Activated T-cell treated with anti-CD3 and anti-CD28 coated beads for 4 hours (primary cell): Measurements from ENCODE around the gene ALDH1A3.
A peak's percentile ranks its signal among the peaks of the same experiment; 100 is the strongest.

ENCODE experiments used
- DNase-seq: peaks from one replicate; pipeline ENCODE4 v3.0.0-alpha.2; 2020

The ALDH1A3 gene

DNA sequence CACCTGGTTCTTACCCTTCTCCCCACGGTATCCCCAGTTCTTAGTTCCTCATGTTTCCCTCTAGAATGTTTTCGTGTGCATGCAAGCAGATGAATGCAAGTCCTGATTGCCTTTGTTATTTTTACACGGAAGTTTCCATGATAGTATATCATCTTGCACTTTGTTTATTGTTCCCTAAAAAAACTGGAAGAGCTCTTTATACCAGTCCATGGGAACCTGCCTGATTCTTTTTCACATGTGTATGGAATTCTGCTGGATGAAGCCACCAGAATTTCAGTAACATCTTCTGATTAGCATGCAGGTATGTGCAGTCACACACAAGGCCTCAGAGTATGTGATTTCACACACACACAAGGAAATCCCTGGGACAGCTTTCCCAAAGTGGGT lies 23.5 kb downstream of the ALDH1A3 start:
- no peak for DNase-seq

DNA sequence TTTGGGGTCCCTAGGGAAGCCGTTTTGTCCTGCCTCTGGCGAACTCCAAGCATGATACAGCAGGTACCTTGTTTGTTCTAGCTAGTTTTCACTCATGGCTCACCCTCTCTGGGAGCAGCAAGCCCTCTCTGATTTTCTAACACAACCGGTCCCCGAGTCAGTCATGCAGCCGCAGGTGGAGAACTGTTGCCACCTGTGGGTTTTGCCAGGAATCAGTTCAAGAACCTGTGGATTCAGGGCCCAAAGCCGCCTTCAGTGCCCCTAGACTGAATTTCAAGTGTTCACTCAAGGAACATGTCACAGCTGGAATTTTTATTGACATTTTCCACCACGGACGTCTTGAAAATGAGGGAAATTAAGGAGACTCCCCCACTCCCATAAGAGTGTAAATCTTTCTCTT lies 26.2 kb downstream of the ALDH1A3 start:
- no peak for DNase-seq

DNA sequence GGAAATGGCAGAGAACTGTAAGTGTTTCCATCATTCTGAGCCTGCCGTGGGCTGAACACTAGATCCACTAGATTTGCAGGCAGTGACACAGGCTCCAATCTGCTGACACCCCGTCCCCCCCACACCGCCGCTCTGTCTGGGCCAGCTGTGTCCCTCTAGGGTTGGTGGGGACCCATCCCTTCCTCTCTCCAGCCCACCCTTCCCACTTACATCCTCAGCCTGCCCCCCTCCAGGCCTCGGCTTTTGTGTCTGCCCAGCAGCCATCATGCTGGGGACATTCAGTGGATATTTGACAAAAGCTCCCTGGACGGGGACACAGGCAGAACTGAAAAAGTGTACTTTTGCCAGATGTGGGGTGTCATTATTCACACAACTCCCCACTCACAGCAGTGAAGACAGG lies 28.8 kb downstream of the ALDH1A3 start:
- DNase-seq = no peak

DNA sequence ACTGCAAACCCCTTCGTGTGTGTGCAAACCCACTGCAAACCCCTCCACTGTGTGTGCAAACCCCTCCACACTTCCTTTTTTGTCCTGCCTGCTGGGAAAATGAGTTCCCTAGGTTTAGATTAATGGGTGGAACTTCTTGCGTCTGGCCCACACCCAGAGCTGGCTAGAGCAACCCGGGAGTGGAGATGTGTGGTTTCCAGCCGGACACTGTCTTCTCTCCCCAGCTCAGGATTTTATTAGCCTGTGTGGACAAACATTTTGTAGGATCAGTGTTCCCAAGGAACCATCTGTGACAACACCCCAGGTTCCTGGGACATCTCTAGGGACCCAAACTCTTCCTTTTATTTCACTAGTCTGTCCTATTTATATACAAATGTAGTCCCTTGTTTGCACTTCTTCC lies 29.9 kb downstream of the ALDH1A3 start:
- no peak for DNase-seq

DNA sequence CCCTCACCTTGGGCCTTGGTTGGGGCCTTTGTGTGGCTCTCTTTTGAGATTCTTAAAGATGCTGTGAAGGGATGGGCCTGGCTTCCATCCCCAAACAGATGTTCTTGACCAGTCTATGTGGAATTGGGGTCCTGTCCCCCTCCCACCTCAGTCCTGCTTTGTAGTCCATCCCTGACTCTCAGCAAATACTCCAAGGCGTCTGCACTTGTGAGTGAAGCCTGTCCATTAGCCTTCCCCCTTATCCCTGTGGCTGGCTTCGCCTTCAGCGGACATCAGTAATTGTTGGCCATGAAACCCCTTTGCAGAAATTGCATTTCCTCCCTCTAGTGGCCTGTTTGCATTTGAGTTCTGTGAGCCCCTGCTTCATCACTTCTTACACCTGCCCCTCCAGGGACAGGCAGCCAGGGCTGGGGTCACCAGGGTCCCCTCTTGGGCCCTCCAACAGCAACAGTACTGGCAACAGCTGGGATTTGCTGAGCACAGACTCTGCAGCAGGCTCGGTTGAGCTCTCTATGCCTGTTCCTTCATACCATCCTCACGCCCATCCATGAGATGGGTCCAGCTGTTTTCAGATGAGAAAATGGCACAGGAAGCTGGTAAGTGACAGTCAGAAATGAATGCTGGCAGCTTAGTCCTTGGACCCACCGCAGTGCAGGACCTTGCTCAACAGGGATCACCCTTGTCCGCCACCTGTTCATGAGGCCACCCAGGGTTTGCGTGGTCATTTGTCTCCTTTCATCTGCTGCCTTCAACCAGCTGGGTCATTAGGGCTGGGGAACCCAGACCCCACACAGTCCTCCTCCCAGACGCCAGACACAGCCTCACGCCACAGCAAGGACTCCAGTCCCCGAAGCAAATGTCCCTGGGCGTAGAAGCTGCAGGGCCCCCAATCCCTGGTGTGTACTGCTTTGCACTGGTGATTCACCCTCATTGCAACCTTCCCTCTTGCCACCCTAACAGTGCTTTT lies 30.6 kb downstream of the ALDH1A3 start:
- DNase-seq = no peak

DNA sequence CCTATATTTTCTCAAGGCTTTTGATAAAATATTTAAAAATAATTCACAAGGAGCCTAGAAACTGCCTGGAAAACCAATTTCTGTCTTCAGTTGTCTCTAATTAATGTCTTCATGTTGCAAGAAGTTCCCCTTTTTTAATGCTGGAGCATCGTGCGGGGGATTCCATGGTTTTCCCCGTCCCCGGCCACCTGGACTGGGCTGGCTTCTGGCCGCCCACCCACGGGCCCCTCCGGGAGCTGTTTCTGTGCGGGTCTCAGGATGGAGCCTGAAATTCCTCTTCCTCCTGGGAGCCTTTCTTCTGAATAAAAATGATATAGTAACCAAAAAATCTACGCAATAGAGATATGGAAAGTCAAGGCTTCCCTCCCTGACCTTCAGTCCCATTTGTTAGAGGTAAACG lies 31.5 kb downstream of the ALDH1A3 start:
- DNase-seq = no peak

DNA sequence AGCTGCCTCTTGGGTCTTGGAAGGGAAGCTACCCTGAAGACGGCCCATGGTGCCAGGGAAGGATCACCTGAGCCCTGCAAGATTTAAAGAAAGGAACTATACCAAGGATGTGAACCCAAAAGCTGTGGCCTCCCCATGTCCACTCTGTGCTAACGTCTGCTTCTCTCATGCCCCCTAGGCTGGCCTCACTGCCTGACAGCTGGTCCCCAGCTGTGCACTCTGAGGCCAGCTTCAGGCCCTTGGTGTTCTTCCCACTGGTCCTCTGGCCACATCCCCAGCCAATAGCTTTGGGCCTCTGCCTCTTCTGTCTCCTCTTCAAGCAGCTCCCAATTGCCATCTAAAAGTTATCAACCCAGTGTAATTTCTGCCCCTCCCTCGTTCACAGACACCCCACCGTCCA lies 34.3 kb downstream of the ALDH1A3 start:
- DNase-seq = no peak

DNA sequence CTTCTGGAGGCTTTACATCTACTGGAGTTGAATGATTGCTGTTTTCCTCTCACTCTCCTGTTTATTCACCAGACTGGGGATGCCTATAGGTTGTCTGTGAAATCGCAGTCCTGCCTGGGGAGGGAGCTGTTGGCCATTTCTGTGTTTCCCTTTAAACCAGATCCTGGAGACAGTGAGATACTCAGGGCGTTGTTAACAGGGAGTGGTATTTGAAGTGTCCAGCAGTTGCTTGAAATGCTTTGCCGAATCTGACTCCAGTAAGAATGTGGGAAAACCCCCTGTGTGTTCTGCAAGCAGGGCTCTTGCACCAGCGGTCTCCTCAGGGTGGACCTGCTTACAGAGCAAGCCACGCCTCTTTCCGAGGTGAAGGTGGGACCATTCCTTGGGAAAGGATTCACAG lies 35.2 kb downstream of the ALDH1A3 start:
- no peak for DNase-seq

DNA sequence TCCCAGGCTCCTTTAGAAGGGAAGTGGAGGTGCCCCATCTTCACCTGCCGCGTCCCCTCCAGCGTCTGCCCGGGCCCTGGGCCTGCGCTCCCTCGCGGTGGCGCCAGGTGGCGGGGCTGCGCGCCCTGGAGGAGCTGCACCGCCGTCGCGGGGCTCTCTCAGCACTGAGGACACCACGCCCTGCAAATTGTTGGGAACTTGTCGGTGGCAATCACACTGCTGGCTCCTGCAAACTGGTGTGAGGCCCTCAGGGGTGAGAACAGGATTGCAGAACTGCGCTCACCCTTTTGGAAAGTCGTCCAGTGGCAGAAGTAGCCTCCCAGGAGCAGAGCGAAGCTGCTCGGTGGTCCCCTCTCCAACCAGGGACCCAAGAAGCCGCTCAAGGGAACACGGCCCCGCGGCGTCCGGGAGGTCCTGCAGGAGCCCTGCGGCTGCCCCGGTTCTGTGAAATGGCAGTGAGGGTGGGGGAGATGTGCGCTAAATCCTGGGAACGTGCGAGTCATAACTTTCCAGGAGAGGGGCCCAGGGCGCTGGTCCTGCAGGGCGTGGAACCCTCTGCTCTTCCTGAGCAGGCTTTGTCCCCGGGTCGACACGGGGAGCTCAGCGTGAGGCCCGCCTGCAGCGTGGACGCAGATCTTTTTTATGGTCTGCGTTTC lies 38.5 kb downstream of the ALDH1A3 start:
- DNase-seq = peak; percentile 65

DNA sequence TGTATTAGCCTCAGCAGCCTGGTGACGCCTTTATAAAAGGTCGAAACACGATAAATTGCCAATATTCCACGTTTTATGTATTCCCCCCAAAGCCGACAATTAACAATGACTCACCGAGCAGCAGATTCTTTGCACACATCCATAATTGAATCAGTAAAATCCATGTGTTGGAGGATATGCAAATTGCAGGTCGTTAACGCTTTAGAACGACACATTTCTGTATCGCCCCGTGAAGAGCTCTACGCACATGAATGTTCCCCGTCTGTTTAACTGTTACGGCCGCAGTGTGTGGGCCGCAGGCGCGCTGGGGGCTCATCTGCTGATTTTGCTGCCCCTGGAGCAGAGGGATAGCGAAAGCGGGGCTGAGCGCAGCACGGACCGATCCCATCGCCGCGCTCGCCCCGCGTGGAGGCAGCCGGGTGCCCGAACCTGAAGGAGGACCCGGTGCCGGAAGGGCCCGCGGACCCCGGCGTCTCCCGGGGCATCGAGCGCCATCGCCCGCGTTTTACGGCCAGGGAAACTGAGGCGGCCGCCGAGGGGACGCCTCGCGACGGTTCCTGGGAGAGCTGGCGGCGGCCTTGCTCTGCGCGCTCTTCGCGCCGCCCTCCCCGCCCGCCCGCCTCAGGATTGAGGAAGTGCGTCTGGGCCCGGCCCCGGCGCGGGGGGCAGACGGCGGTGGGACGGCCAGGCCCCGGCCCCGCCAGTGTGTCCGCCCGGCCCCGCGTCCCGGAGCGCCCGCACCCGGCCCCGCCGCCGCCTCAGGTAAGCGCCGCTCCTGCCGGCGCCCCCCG lies 39.3 kb downstream of the ALDH1A3 start, which contains the start of gene LRRK1:
LRRK1 (plus strand) TSS at position 668 of the 791 bp plus-strand sequence. CDS start 5,276 bp downstream, outside the sequence.
- no peak for DNase-seq

DNA sequence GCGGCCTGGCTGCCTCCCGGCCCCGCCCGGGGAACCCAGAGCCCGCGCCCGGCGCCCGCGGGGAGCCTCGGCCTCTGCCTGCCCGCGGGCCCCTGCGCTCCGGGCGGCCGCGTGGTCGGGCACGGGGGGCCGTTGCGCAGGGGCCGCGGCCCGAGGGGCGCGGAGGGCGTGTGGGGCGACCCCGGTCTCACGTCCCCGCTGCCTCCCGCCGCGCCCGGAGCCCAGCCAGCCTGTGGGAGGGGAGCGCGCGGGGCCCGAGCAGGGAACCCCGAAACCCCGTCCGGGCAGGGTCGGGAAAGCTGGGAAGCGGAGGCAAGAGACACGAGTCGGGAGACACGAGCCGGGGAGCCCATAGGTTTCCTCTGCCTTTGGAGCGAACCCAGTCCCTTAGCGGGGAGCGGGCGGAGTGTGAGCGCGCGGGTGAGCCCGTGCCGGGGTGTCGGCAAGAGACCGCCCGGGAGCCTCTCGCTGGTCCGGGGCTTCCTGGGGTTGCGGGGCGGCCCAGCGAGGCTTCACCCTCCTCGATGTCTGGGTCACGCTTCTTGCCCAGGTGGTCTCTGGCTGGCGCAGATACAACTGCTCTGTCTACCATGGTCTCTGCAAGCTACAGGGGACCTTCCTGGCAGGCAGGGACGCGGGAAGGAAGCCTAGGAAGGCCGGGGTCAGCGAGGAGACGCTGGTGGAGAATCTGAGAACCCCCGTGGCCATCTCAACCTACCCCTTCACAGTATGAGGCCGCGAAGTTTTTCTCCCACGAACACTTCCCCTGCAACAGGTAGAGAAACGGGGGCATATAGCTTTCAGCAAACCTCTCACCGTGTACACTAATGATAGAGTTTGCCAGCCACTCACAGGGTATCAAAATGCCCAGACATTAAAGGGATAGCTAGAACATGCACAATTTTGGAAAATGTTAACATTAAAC lies 40.1 kb downstream of the ALDH1A3 start:
- no peak for DNase-seq

DNA sequence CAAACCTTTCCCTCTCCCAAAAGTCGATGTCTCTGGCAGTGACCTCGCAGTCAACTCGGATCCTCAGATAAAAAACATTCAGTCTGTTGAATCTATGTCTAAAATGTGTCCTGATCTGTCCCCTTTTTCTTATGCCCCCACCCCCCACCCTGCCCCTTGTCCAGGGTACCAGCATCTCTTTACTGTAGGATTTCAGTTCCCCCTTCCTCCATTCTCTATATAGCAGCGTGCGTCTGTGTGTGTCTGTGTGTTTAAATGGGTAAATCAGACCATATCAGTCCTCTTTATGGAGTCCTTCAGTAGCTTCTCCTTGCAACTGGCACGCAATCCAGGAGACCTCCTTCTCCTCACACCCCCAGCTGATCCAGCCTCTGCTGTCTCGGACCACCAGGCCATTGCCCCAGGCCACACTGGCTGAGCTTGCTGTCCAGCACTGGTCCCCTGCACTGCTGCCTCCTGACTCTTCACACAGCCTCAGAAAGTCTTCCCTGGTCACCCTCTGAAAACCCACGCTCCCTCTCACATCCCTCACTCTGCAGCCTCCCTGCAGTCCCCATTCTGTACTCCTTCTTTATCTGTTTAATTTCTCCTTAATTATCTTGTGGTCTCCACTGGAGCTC lies 41.0 kb downstream of the ALDH1A3 start:
- no peak for DNase-seq

DNA sequence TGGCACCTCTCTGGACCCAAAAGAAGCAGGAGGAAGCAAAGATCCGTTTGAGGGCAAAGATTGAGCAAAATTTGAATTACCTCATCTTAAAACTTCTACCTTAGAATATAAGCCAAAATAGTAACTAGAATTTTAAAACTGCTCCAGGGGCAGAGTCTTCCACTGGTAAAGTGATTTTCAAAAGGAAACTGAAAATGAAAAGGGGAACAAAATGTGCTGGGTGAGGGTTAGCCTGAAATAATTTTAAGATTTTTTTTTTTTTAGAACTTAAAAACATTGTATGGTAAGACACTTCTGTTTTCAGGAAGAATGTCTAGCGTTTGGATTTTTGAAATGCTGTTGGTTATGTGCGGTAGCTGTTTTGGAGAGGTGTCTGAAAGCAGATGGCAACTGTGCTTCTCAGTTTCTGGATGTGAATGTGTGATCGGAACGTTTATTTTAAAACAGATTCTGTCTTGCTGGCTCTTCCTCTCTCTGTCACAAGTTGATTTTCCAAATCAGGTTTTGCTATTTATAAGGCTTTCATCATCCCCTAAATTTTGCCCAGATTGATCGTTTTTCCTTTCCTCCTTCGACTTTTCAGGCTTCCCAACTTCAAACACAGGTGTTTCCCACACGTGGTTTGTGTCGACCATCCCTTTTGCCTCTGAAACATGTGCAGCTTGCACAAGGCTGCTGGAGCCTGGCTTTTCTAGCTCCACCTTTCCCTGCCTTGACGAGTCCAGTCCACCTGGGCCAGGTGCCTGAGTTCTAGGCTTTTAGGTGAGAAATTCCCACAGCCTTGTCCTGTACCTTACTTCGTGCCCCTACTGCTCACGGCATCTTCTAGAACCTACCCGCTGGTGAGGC lies 42.8 kb downstream of the ALDH1A3 start:
- DNase-seq = no peak

DNA sequence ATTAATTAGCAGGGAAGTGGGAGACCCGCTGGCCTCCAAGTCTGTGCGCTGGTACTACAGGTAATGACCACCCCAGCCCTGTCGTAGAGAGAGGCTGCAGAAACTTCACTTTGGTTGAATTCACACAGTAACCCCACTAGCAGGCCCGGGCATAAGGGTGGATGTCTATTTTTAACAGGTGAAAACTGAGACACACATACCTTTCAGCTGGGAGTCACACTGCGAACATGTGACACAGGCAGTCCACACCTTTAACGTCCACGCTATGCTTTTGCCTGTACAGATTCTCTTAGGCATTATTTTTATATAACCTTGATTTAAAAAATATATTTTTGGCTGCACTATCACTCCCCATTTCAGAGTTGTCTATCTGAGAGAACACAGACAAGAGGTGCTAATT lies 43.4 kb downstream of the ALDH1A3 start:
- DNase-seq = no peak

DNA sequence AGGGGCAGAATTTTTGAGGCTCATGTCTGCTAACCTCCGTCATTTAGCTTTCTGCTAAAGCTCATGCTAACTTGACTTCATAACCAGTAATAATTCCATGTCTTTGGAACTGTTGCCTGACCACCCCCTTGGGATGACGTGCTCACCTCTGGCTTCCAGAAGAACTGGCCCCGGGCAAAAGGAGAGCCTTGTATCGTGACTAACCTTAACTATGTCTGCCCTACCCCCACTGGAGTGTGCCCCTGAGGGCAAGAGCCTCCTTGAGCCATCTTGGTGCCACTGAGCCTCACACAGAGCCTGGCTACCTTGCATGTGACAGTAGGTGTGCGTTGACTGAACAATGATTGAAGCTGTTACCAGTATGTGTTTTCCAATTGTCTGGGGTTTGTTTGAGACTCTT lies 44.3 kb downstream of the ALDH1A3 start:
- no peak for DNase-seq

DNA sequence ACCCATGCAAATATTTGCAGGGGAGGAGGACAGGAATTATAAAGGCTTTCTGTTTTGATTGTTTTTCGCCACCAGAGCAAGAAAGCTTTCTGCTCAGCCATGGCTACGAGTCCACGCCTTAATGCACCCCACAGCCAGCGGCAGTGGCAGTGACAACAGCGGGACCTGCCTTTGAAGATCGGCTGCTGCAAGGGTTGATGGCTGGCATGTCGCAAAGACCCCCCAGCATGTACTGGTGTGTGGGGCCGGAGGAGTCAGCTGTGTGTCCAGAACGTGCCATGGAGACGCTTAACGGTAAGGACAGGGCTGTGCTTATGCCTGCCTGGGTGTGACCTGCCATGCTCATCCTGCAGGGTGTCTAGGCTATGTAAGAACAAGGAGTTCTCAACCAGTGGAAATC lies 44.8 kb downstream of the ALDH1A3 start:
- no peak for DNase-seq

DNA sequence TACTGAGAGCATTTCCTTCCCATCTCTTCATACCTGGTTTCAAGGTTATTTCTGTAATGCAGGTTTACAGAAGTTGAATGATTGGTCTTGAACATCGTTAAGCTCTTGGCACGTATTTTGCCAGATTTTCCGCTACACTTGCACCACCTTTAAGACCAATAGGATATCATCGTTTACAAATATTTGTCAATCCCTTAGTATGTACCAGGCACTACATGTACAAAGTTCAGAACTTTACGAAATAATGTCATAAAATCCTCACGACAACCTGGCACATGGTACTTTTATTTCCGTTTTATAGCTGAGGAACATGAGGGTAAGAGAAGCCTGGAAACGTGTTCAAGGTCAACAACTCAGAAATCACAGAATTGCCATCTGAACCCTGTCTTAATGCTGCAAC lies 45.8 kb downstream of the ALDH1A3 start:
- no peak for DNase-seq

DNA sequence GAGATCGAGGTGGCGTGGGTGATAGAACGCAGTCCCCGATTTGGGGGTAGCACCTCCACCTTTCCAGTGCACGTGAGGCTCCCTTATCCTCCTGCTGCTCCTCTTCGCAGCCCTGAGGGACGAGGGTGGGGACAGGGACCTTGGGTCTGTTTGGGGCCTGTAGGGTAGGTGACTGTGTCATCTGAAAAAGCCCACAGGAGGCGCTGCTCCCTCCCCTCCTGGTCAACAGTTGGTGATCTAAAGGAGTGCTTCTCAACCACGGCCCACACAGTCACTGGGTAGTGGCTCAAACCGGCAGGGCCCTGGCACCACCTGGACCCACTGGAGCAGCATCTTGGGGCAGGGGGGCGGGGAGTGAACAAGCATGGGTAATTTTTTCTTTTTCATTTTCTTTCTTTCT lies 46.6 kb downstream of the ALDH1A3 start:
- DNase-seq = no peak

DNA sequence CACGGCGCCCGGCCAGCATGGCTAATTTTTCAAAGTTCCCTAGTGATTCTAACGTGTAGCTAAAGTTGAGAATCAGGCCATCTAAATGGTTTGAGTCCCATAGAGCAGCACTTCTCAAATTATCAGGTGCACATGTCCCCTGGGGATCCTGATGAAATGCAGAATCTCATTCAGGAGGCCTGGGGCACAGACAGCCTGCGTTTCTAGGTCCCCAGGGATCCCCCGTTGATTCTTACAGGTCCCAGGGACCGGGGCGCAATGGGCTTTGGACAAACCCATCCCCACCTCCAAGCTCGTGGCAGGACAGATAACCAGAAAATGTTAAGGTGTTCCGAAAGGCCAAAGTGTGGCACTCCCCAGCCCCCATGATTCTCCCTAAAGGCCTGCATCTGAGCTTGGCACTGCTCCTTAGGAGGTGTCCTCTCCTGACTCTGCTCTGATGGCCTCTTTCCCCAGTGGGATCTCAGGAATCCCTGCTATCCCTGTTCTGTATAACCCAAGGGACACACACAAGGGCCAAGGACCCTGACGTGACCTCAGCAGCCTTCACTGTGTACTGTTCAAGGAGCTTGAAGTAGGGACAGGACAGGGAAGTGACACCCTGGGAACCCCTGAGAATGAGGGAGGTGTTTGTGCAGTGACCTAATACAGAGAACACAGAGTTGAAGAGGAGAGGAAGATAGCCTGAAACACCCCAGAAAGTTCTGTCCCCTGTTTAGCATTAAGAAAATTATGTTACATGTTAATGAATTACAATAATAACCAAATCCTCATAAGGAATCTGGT lies 47.5 kb downstream of the ALDH1A3 start:
- DNase-seq = no peak
